Dermis microvascular lymphatic vessel endothelial cell (primary cell): ENCODE measurements around the gene PRSS1. TPM values are rescaled to one million over a fixed set of nuclear protein-coding genes. Genes with fewer than 3 reads are reported as not detected.
A peak's percentile ranks its signal among the peaks of the same experiment; 100 is the strongest.
"Not testable (repeated sequence)": the region's sequence is repeated elsewhere in the genome, so short reads cannot be mapped to it uniquely, and the experiment has no call there.

Experiments used
- DNase-seq, 2 donors: peaks; one replicate each; pipeline versions ENCODE4 v3.0.0 to v3.0.0-alpha.2; 2010; ENCODE audit warnings: low read depth in 2 of 2
- total RNA-seq: library from RNA; depleted of rRNA; stranded (reverse); fragments of >200 nt; gene quantifications from 2 replicates; pipeline ENCODE4 v1.2.1, GENCODE V29; 2014

PRSS1 gene
- total RNA-seq, 1 donor from 2014 or later, result not detected

DNA sequence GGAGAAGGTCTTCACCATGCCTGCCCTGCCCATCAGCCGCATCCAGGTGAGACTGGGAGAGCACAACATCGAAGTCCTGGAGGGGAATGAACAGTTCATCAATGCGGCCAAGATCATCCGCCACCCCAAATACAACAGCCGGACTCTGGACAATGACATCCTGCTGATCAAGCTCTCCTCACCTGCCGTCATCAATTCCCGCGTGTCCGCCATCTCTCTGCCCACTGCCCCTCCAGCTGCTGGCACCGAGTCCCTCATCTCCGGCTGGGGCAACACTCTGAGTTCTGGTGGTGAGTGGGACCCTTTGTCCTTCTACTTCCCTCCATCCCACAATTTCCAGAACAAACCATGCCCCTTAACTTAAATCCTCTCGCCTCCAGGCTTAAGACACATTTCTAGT, 24.0 kb downstream of the PRSS1 start:
- DNase-seq, result no peak

DNA sequence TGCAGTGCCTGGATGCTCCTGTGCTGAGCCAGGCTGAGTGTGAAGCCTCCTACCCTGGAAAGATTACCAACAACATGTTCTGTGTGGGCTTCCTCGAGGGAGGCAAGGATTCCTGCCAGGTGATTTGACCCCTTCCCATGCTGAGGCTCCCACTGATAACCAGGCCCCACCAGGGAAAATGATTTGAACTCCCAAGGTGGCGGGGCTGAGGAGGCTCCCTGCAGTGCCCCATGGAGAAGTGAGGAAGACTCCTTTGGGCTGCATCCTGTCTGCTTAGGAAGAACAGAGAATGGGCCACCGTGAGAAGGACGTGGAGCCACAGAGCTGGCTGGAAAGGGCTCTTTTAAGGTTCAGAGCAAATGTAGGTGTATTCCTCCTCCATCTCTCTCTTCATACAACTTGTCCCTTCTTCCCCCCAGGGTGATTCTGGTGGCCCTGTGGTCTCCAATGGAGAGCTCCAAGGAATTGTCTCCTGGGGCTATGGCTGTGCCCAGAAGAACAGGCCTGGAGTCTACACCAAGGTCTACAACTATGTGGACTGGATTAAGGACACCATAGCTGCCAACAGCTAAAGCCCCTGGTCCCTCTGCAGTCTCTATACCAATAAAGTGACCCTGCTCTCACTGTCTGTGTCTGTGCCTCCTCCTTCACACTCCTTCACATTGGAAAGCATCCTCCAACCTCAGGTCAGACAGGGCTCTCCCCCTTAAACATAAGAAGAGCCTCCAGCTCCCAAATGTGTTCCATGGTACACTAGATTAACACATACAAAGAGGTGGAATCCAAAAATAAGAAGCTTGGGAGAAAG, 24.9 kb downstream of the PRSS1 start:
- no peak for DNase-seq

DNA sequence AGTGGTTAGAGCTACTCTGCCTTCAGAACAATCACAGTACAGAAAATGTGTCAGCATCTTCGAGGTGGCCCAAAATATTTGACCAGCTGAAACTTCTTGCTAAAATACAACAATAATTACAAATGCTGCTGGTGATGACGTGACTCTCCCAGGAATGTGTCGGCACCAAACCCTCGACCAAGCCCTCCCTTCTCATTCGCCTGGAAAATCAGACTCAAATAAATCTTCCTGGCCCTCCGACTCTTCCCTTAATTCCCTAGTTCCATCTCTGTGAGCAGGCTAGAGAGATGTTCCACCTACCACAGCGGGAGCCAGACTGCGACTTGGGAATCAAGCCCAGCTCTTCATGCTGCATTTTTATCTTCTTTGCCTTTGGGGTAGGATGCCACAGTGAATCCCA, 25.6 kb downstream of the PRSS1 start:
- no peak for DNase-seq

DNA sequence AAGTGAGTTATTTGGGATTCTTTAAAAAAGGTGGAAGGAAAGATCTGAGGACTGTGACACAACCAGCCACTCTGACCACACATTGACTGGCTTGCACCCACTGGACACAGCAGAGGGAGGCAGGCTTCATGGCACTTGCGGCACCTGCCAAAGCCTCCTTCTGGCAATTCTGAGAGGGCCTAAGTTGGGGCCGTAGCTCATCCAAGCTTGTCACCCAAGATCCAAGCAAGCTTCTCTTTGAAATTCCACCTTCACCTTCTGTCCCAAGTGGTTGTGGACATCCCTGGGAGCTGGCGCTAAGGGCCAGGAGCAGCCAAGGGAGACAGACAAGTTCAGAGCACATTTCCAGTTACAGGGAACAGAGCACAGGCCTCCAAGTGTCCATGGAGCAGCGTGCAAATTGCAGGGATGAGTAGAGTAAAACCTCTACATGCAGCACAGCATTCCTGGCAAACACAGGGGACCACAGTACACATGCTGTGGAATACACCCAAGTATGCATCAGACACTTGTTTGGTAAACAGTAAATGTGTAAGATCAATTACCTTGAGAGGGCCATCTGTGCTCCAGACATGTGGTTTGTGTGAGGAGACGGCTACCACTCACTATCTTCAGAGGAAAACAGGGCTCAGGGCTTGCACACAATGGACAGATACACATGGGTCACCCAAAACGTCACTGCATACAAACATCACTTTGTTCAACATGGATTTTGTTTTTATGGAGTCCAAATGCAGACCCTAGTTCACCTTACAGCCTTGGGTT, 26.3 kb downstream of the PRSS1 start:
- DNase-seq, result not testable (repeated sequence)

DNA sequence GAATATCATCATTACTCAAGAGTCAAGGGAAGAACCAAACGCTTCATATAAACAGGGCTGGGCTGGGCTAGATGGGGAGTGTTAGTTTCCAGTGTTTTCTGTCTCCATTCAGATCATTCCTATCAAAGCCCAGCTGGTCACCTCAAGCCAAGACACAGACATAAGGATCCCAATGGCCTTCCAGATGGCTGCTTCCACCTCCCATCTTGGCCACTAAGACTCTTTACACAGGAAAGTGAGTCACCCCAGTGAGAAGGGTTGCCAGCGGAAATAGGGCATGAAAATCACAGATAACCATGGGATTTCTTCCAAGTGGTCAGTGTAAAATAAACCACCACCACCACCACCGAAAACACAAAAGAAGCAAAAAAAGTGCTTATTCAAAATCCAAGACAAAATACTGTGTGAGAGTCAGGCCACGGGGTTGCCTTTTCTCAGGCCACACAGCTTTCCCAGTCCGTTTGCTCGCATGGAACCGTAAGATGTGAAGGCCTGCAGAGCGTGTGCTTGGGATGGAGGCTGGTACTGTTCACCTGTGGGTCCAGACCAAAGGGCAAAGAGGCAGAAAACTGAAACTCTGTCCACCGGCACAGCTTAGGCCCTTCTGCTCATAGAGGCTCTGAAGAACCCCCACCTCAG, 27.1 kb downstream of the PRSS1 start:
- peak in 1 of 2 donors; percentile 83 for DNase-seq

DNA sequence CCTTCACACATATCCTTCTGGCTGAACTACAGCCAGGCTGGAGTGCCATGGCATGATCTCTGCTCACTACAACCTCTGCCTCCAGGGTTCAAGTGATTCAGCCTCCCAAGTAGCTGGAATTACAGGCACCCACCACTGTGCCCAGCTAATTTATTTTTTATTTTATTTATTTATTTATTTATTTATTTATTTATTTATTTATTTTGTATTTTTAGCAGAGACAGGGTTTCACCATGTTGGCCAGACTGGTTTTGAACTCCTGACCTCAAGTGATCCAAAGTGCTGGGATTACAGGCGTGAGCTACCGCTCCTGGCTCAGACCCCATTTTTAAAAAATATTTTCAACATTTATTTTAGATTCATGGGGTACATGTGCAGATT, 27.6 kb downstream of the PRSS1 start:
- not testable (repeated sequence) for DNase-seq

DNA sequence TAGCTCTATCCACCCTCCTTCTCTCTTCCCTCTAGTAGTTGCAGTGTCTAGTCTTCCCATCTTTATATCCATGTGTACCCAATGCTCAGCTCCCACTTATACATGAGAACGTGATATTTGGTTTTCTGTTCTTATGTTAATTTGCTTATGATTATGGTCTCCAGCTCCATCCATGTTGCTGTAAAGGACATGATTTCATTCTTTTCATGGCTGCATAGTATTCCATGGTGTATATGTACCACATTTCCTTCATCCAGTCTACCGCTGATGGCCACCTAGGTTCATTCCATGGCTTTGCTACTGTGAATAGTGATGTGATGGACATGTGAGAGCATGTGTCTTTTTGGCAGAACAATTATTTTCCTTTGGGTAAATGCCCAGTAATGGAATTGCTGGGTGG, 28.0 kb downstream of the PRSS1 start:
- no peak for DNase-seq

DNA sequence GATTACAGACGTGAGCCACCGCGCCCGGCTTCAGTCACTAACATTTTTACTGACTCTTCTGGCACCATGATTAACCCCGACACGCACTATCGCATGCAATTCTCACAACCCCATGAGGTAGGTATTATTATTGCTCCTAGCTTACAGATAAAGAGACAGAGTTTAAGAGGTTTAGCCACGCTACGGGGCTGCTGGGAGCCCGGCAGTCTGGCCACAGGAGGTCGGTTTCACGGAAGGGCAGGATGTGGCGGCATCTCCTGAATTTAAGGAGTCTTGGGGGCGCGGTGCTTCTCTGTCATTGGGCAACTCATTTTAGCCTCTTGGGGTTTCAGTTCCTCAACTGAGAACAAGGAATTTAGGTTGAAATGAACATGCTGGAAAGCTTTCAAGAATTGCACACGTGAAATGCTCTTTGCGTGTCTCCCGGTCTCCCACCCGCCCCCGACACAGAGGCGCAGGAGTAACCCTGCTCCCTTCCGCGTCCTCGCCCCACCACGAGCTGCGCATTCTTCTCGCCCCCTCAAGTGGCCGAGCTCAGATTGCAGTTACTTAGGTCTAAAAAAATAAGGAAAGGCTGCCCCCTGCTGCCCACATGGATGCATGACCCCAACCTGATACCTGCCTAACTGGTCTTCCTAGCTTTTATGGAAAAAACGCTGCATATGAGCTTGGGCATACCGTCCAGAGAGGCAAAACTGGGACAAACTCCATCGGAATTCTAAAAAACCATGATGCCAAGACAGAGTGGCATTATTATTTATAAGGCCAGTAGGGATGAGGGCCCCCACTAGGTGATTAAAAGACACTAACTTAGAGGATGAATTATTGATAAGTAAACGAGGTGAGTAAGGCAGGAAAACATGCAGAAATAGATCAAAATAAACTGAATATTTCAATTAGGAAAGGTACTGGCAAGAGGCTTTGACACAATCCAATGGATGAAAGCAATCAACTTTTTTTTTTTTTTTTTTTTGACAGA, 33.9 kb downstream of the PRSS1 start:
- DNase-seq, result peak; percentile 79 to 92

DNA sequence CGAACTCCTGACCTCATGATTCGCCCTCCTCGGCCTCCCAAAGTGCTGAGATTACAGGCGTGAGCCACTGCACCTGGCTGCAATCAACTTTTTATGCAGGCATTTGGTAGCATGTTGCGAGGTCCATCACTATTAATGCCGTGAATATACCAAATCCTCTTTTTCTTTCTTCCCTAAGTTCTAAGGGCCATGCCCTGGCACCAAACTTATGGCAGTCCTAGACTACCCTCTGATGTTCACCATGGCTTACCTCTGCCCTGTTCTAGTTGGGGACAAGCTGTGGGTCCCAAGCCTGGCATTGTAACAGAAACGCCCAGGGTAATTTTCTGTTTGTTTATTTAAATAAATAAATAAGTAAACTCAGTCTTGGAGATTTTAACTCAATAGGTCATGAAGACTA, 34.8 kb downstream of the PRSS1 start:
- DNase-seq, result no peak

DNA sequence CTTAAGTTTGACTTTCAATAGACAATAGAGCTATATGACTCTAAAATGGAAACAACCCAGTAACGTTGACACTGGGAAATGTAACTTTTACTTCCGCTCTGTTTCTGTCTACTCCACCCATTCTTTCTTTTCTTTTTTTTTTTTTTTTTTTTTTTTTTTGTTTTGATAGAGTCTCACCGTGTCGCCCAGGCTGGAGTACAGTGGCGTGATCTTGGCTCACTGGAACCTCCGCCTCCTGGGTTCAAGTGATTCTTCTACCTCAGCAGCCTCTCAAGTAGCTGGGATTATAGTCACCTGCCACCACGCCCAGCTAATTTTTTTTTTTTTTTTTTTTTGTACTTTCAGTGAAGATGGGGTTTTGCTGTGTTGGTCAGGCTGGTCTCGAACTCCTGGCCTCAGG, 35.4 kb downstream of the PRSS1 start:
- no peak for DNase-seq

DNA sequence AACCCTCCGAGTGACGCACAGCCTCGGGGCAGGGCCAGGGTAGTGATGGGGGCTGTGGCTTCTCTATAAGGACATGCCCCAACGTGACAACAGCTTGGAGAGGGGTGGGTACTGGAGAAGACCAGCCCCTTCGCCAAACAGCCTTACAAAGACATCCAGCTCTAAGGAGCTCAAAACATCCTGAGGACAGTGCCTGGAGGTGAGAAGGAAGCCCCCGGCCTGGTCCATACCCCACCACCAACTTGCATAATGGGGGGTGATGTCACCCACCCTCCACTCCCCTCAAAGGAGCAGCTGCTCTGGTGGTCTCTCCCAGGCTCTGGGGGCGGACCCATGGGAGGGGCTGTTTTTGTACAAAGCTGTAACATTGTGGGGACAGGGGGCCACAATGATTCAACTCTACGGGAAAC, 36.6 kb downstream of the PRSS1 start:
- DNase-seq, result no peak

DNA sequence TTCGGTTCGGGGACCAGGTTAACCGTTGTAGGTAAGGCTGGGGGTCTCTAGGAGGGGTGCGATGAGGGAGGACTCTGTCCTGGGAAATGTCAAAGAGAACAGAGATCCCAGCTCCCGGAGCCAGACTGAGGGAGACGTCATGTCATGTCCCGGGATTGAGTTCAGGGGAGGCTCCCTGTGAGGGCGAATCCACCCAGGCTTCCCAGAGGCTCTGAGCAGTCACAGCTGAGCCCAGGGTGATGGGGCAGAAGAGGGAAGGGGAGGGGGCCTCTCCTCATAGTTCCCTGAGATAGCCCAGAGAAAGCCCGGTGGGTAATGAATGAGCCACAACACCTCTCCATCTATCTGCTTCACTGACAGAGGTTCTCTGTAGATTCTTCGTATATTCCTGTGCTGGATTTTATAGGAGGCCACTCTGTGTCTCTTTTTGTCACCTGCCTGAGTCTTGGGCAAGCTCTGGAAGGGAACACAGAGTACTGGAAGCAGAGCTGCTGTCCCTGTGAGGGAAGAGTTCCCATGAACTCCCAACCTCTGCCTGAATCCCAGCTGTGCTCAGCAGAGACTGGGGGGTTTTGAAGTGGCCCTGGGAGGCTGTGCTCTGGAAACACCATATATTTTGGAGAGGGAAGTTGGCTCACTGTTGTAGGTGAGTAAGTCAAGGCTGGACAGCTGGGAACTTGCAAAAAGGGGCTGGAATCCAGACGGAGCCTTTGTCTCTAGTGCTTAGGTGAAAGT, 37.9 kb downstream of the PRSS1 start:
- no peak for DNase-seq

DNA sequence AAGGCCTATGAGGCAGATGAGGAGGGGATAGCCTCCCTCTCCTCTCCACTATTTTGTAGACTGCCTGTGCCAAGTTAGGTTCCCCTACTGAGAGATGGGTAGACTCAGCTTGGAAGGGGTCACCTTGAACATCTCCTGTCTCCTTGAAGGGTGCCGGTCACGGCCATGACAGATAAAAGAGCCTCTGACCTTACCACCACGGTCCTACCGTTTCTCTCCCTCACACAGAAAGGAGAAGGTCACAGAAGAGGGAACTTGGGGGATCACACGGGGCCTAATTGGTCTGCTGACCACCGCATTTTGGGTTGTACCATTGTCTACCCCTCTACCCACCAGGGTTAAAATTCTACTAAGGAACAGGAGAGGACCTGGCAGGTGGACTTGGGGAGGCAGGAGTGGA, 38.5 kb downstream of the PRSS1 start:
- no peak for DNase-seq

DNA sequence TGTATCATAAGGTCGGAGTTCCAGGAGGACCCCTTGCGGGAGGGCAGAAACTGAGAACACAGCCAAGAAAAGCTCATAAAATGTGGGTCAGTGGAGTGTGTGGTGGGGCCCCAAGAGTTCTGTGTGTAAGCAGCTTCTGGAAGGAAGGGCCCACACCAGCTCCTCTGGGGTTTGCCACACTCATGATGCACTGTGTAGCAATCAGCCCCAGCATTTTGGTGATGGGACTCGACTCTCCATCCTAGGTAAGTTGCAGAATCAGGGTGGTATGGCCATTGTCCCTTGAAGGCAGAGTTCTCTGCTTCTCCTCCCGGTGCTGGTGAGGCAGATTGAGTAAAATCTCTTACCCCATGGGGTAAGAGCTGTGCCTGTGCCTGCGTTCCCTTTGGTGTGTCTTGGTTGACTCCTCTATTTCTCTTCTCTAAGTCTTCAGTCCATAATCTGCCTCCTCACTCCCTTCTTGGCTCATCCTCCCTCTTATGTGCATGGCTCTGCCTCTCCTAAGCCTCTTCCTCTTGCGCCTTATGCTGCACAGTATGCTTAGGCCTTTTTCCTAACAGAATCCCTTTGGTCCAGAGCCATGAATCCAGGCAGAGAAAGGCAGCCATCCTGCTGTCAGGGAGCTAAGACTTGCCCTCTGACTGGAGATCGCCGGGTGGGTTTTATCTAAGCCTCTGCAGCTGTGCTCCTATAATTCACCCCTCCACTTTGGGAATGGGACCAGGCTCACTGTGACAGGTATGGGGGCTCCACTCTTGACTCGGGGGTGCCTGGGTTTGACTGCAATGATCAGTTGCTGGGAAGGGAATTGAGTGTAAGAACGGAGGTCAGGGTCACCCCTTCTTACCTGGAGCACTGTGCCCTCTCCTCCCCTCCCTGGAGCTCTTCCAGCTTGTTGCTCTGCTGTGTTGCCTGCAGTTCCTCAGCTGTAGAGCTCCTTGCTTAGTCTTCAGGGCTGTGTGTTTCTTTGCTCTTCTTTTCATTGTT, 39.3 kb downstream of the PRSS1 start:
- no peak for DNase-seq

DNA sequence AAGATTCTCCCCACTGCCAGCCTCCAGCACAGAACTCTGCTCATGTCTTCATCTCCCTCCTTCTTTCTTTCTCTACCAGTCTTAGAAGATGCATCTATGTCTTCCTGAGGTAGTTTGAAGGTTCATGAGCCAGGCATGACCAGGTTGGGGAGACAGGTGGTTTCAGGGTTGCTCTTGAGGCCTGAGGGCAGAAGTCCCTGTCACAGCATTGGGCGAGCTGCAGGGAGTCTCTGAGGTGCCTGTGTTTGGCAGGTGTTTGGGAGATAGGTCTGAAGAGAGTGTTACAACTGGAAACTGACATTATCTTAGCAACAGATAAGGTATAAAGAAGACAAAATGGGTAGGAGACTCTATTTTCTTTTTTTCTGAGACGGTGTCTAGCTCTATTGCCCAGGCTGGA, 40.2 kb downstream of the PRSS1 start:
- DNase-seq, result no peak

DNA sequence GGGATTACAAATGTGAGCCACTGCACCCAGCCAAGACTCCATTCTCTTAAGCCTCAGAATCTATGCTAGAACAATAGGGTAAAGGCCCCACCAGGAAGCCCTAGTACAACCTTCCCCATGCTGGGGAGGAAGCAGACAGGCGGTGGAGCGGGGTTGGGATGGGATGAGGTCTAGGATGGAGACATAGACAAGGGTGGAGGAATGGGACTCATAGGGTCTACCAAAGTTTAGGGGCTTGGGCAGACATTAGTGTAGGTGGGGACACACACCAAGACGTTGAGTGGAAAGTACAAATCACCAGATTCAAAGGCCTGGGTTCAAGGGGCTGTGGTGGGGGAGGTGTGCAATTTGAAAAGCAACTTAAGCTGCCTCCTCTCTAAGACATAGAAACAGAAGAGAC, 40.8 kb downstream of the PRSS1 start:
- DNase-seq, result no peak

DNA sequence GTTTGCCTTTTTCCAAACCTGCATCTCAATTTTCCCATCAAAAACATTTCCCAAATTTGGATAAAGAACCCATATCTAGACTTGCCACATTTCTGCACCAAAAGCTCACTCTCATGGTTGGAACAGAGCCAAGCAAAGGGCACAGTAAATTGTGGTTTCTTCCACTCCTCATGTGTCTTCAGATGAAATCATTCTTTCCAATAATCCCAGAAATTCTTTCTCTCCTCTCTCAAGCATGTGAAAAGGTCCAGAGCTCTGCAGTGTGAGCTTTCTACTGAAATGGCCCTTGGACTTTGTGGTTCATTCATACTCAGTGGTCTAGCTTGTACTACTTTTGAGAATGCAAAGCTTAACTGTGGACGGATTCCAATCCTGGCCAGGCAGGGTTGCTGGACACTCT, 41.3 kb downstream of the PRSS1 start:
- DNase-seq, result no peak

DNA sequence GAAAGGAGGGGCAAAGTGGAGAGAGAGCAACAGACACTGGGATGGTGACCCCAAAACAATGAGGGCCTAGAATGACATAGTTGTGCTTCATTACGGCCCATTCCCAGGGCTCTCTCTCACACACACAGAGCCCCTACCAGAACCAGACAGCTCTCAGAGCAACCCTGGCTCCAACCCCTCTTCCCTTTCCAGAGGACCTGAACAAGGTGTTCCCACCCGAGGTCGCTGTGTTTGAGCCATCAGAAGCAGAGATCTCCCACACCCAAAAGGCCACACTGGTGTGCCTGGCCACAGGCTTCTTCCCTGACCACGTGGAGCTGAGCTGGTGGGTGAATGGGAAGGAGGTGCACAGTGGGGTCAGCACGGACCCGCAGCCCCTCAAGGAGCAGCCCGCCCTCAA, 42.2 kb downstream of the PRSS1 start:
- no peak for DNase-seq

DNA sequence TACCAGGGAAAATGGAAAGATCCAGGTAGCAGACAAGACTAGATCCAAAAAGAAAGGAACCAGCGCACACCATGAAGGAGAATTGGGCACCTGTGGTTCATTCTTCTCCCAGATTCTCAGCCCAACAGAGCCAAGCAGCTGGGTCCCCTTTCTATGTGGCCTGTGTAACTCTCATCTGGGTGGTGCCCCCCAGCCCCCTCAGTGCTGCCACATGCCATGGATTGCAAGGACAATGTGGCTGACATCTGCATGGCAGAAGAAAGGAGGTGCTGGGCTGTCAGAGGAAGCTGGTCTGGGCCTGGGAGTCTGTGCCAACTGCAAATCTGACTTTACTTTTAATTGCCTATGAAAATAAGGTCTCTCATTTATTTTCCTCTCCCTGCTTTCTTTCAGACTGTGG, 42.9 kb downstream of the PRSS1 start:
- DNase-seq, result no peak
